CD4-positive, alpha-beta T cell treated with Interleukin-4 for 4 hours (primary cell): ENCODE results near the gene ZNF287.

Experiments
- DNase-seq: peaks from one replicate; pipeline ENCODE4 v3.0.0-alpha.2; 2020

Gene ZNF287

DNA sequence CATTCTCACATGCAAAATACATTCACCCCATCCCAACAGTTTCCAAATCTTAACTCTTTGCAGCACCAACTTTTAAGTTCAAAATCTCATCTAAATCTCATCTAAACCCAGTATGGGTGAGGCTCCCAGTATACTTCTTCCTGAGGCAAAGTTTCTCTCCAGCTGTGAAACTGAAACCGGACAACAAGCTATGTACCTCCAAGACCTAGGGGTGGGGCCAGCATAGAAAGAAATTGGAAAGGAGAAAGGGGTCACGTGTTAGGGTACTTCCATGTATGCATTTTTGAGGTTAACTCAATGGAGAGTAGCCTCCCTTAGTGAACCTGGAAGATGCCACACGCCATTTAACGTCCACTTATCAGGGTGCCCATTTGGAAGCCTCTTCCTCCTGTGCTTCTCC is 53.1 kb downstream of the ZNF287 start:
- no peak for DNase-seq

DNA sequence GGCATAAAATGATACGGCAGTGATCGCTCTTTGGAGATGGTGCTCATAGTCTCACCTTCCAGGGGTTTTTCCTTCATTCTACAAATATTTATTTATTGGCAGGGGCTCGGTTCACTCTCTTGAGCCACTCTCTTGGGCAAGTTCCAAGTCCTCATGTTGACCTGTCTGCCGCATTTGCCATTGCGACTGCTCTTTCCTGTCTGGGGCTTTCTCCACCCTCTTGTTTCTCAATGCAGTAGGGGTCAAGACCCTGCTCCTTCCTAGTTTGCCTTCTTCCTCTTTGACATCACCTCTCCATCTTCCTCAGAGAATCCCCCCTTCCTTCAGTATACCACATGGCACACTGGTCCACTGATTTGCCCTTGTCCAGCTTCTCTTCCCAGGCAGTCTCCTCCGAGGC is 55.1 kb downstream of the ZNF287 start:
- no peak for DNase-seq

DNA sequence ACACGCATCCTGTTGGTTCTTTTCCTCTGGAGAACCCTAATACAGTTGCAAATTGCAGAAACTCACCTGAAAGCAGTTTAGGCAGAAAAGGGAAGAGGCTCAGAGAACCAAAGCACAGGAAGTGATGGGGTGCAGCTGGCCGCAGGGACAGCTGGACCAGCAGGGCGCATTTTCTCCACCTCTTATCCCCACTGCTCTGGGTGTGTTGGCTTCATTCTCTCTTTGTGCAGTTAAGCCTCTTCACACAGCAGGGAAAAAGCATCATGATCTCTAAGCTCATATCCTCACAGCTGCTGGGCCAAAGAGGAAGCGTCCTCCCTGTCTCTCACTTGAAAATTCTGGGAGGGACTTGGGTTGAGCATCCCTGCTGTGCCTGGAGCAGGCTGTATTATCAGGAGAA is 57.0 kb downstream of the ZNF287 start:
- DNase-seq = no peak

DNA sequence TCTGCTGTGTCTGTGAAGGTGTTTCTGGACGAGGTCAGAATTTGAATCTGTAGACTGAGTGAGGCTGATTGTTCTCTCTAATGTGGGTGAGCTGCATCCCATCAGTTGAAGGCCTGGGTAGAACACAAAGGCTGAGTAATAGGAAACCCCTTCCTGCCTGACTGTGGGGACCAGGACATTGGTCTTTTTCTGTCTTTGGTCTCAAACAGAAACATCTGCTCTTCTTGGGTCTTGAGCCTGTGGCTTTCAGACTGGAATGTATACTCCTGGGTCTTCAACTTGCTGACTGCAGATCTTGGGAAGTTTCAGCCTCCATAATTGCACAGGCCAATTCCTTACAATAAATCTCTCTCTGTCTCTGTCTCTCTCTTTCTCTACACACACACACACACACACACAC is 57.4 kb downstream of the ZNF287 start:
- DNase-seq = no peak

DNA sequence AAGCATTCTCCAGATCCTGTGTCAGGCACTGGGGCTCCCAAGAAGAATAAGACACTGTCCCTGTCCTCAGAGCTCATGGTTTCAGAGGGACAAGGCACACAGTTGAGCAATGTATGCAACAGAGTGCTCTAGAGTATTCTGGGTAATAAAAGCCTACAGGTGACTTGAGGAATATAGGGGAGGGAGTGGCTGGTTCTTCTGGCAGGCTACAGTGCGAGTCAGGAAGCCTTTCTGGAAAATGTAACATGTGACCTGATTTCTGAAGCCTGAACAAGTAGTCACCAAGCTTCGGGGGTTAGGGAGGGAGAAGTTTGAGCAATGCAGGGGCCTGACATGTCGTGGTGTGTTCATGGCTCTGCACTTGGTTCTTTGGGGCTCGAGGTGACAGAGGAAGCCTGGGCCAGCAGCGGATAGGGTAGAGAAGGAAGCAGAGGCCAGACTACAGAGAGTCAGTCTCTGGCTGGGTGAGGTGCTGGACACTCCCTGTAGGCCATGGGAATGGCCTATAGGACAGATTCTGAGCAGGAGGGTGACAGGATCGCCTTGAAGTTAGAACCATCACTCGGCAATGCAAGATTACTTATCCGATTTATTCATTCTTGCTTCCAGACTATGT is 61.0 kb downstream of the ZNF287 start:
- no peak for DNase-seq

DNA sequence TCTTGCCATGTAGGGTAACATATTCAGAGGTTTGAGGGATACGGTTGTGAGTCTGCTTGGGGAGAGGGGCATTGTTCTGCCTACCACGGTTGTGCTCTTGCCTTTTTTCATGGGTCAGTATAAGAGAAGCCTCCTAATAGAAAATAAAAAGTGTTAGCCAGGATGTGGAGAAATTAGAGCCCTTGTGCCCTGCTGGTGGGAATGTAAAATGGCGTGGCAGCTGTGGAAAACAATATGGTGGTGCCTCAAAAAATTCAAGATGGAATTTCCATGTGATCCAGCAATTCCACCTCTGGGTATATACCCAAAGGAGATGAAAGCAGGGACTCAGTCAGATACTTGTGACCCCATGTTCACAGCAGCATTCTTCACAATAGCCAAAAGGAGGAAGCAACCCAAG is 62.8 kb downstream of the ZNF287 start:
- DNase-seq = no peak

DNA sequence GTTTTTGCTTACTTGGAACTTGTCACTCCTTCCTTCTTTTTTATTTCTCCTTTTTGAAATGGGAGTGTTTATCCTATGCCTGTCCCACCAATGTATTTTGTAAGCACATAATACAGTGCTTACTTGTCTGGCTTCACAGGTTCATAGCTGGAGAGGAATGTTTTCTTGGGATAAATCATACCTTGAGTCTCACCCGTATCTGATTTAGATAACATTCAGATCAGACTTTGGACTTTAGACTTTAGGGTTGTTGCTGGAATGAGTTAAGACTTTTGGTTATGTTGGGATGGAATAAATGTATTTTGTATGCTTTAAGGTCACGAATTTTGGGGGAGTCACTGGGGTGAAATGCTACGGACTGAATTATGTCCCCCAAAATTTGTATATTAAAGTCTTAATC is 64.0 kb downstream of the ZNF287 start:
- DNase-seq = no peak
